Central memory CD8-positive, alpha-beta T cell (primary cell): ENCODE measurements around the gene FAHD1.
A peak's percentile ranks its signal among the peaks of the same experiment; 100 is the strongest.

Source experiments
- ATAC-seq: fragments of 150-1000 bp; cut with Tn5 transposase; replicated peaks from 2 replicates; pipeline ENCODE4 v1.10.0; 2022; ENCODE audit warnings: mild to moderate bottlenecking, moderate FRiP score, moderate number of reproducible peaks; ENCODE audit not compliant: poor library complexity, severe bottlenecking; ENCODE audit errors: extremely low read depth
- DNase-seq, 2 donors: peaks; one replicate each; pipeline ENCODE4 v3.0.0; 2021; ENCODE audit warnings: low spot score in 2 of 2
- H3K27ac Mint-ChIP-seq: one replicate; pipeline ENCODE4 v1.8.0; 2022; ENCODE audit warnings: low read depth, mild to moderate bottlenecking, moderate library complexity, mixed read lengths
- H3K27me3 Mint-ChIP-seq: one replicate; pipeline ENCODE4 v1.8.0; 2022; ENCODE audit warnings: mixed read lengths
- H3K36me3 Mint-ChIP-seq: one replicate; pipeline ENCODE4 v1.8.0; 2022; ENCODE audit warnings: mild to moderate bottlenecking, moderate library complexity, mixed read lengths; ENCODE audit not compliant: insufficient read depth
- H3K4me1 Mint-ChIP-seq: one replicate; pipeline ENCODE4 v1.8.0; 2022; ENCODE audit warnings: mixed read lengths
- H3K4me3 Mint-ChIP-seq: one replicate; pipeline ENCODE4 v1.8.0; 2022; ENCODE audit warnings: mild to moderate bottlenecking, moderate library complexity, mixed read lengths
- H3K9me3 Mint-ChIP-seq: one replicate; pipeline ENCODE4 v1.8.0; 2022; ENCODE audit warnings: mixed read lengths

The FAHD1 gene

DNA sequence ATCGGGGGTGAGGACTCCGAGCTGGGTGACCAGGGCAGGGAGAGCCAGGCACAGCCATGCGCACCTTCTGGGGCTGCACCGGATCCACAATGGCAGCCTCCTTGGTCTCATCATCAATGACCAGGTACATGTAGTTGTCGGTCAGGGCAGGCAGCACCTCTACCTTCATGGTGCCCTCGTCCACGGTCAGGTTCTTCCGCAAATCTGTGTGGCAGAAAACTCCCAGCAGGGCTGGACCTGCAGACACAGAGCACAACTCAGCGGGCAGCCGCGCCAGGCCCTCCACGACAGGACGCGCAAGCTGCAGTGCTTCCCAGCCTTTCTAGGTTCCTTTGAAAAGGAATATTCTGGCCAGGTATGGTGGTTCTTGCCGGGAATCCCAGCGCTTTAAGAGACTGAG lies 4.2 kb upstream of the FAHD1 start:
- Mint-ChIP-seq H3K27ac (no peak overlapping the region), H3K4me1 (peaks cover 13% of the 10 kb centered on the region), H3K4me3 (no peak overlapping the region), H3K36me3 (peaks cover 24% of the 10 kb centered on the region), H3K27me3 (no peaks in the 10 kb centered on the region), H3K9me3 (no peaks in the 10 kb centered on the region)
- DNase-seq (no peak), ATAC-seq (no peak)

DNA sequence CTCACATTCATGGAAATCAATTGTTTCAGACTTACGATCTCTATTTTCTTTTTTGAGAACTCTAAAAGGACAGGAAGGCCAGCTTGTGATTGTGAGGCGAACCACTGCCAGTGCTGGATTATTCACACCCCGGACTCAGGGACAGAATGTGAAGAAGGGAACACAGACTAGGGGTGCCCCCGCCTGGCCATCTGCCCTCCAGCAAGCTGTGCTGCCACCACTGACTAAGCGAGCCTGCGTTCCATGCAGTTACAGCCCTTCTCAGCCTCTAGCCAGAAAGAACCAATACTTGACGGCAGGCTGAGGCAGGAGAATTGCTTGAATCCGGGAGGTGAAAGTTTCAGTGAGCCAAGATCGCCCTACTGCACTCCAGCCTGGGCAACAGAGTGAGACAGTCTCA lies 3.2 kb upstream of the FAHD1 start:
- Mint-ChIP-seq H3K4me3 (peak overlapping the region; percentile 71), H3K27ac (no peak overlapping the region), H3K4me1 (peaks cover 14% of the 10 kb centered on the region), H3K9me3 (no peaks in the 10 kb centered on the region), H3K36me3 (peaks cover 22% of the 10 kb centered on the region), H3K27me3 (no peaks in the 10 kb centered on the region)
- DNase-seq (no peak), ATAC-seq (no peak)

DNA sequence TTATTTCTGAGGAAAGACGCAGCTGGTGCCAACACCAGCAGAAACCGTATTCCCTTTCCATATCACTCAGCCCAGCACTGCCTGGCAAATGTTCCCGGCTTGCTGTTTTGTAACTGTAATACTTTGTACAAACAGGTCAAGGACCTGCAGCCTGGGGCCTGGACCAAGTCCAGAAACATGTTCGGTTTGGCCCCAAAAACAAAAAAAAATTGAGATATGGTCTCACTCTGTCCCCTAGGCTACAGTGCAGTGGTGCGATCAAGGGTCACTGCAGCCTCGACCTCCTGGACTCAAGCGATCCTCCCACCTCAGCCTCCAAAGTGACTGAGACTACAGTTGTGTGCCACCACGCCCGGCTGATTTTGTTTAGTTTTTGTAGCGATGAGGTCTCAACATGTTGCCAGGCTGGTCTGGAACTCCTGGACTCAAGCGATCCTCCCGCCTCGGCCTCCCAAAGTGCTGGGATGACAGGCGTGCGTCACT lies 1.6 kb upstream of the FAHD1 start:
- H3K4me1 Mint-ChIP-seq, result peaks cover 27% of the 10 kb centered on the region
- DNase-seq (no peak), ATAC-seq (no peak)
- no peaks in the 10 kb centered on the region for H3K27me3 Mint-ChIP-seq
- peak overlapping the region; percentile 71 for H3K4me3 Mint-ChIP-seq
- peak overlapping the region; percentile 35 for H3K27ac Mint-ChIP-seq
- no peaks in the 10 kb centered on the region for H3K9me3 Mint-ChIP-seq
- peaks cover 16% of the 10 kb centered on the region for H3K36me3 Mint-ChIP-seq

DNA sequence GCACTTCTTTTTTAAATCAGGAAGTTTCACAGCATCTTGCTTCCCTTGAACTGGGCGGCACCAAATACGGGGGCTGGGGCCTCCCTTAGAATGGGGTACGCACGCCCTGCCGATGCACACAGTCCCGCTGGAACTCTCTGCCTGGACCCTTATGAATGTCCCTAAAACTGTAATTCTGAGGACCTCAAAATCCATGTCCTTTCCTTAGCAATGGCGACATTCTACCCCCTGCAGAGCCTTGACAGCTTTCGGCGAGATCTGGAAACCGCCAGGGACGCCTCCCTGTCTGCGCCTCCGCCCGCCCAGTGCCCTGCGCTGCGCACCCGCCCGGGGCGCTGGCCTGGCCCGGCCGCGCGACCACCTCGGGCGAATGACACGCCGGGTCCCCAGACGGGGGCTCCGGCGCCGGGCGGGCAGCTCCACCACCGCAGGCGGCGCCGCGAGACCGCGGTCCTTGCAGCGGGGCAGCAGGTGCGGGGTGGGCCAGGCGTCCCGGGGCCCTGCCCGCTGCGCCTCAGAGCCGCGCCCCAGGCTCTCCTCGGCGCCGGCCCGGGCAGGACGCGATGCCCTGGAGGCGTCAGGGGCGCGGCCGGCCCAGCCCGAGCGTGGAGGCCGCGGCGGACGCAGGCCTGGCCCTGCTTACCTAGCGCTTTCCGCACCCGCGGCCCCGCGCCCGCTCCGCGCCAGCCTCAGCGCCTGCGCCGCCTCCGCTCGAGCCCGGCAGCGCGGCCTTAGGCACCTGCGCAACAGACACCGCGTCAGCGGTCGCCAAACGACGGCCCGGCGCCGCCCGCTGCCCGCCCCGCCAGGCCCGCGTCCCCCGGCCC lies 929 bp upstream of the FAHD1 start:
- peak in 1 of 2 donors; percentile 23 for DNase-seq
- Mint-ChIP-seq H3K27me3 (no peaks in the 10 kb centered on the region), H3K9me3 (no peaks in the 10 kb centered on the region), H3K27ac (peak overlapping the region; percentile 95), H3K36me3 (peaks cover 15% of the 10 kb centered on the region), H3K4me3 (peak overlapping the region; percentile 87), H3K4me1 (peaks cover 27% of the 10 kb centered on the region)
- ATAC-seq, result peak; percentile 77

DNA sequence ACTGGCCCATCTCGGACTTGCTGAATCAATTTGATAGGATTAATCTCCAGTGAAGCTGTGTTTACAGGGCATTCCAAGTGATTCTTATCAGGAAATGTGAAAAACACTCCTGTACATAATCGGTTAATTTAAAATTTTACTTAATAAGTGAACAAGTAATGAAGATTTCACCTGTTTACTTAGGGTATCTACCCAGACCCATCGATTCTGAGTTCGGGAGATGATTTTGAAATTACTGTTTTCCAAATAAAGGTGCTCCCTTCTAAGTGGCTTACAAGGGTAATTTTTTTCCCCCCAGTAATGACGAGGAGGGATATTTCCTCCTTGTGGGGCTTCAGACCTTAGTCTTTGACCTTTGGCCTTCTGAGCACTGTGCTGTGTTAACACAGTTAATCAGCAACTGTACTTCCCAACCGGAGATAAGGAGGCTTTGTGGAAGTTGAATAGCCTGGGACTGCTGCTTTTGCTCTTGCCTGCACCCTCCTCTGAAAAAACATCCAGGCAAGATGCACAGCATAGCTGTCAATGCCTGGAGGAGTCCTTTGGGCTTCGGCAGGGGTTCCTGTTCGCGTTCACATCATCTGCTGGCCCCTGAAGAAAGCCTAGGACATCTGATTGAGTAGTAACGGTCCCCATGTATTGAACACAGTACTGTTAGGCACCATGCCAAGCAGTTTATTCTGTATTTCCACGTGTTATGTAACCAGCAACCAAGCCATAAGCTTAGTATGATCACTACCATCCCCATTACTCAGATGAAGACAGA lies 1.8 kb downstream of the FAHD1 start:
- no peak overlapping the region for H3K27ac Mint-ChIP-seq
- no peaks in the 10 kb centered on the region for H3K9me3 Mint-ChIP-seq
- no peaks in the 10 kb centered on the region for H3K27me3 Mint-ChIP-seq
- H3K4me3 Mint-ChIP-seq, result no peak overlapping the region
- peaks cover 13% of the 10 kb centered on the region for H3K36me3 Mint-ChIP-seq
- DNase-seq (no peak), ATAC-seq (no peak)
- peaks cover 27% of the 10 kb centered on the region for H3K4me1 Mint-ChIP-seq

DNA sequence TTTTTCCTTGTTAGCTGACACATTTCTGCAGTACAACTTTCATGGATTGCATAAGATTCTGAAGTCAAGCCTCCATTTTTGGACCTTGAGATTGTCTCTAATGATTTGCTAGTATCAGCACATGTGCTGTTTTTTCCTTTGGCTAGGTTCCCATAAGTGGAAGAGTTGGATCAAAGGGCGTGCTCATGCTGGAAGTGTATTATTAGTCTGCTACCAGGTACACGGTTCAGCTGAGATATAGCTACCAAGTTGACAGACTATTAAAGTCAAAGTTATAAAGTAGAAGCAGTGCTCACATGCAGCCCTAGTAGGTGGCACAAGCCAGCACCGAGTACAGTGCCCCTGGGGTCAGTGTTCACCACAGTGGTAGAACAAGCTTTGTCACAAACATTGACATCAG lies 3.2 kb downstream of the FAHD1 start:
- Mint-ChIP-seq H3K4me3 (no peak overlapping the region), H3K27ac (no peak overlapping the region), H3K36me3 (peaks cover 11% of the 10 kb centered on the region), H3K4me1 (peaks cover 21% of the 10 kb centered on the region), H3K9me3 (no peaks in the 10 kb centered on the region), H3K27me3 (no peaks in the 10 kb centered on the region)
- DNase-seq (no peak), ATAC-seq (no peak)

DNA sequence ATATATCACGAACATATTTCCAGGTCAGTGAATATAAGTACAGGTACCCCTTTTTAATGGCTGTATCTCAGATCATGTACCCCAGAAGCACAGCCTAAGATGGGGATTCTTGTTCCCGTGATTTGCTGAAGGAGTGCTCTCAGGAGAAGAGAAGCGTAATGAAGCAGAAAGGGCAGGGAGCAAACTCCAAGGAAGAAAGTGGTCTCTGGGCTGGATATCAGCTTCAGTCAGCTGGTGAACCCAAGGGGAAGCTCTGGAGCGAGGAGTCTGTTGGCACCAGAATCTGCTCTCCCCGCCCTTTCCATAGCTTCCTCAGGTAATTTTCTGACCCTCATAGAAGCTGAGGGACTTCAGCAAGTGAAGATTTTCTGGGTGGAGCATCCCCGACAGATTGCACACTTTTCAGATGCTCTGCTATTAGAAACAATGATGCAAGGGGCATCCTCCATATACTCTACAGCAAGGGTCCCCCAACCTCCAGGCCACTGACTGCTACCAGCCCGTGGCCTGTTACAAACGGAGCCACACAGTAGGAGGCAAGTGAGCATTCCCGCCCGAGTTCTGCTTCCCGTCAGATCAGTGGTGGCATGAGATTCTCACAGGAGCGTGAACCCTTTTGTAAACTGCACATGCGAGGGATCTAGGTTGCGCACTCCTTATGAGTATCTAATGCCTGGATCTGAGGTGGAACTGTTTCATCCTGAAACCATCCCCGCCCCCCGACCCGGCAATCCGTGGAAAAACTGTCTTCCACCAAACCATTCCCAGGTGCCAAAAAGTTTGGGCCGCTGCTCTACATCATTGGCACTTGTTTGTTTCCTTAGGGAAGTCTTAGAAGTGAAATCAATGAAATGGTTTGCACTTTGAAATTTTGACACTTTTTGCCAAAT lies 4.4 kb downstream of the FAHD1 start:
- Mint-ChIP-seq H3K4me1 (peaks cover 21% of the 10 kb centered on the region), H3K36me3 (peaks cover 9% of the 10 kb centered on the region), H3K9me3 (no peaks in the 10 kb centered on the region), H3K27ac (no peak overlapping the region), H3K4me3 (no peak overlapping the region), H3K27me3 (no peaks in the 10 kb centered on the region)
- DNase-seq (no peak), ATAC-seq (no peak)

DNA sequence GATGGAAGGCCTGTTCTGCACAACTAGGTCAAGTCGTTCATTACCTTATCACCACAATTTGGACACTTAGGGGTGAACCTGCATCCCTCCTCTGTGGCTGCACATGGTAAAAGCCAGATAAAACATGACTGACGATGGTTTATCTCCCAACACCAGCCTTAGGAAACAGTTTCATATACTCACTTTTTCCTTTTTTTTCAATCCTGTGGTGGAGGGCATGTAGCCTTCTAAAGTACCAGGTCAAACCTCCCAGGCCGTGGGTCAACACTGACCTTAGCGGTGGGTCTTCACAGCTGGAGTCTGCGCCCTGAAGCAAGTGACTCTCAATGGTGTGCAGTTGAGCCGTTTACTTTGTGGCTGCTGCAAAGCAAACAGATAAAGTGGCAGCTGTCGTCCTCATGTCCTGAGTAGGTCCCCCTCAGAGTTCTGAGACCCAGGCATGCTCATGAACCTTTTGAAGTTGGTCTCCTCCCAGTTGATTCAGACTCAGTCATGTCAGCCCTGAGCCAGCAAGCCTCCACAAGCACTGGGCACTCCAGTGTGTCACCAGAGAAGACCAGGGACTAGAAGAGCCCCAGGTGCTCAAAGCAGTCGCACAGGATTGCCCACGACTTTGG lies 5.9 kb downstream of the FAHD1 start:
- H3K4me3 Mint-ChIP-seq, result no peak overlapping the region
- H3K27me3 Mint-ChIP-seq, result no peaks in the 10 kb centered on the region
- ATAC-seq (no peak), DNase-seq (no peak)
- peaks cover 1% of the 10 kb centered on the region for H3K36me3 Mint-ChIP-seq
- H3K4me1 Mint-ChIP-seq, result peaks cover 13% of the 10 kb centered on the region
- H3K9me3 Mint-ChIP-seq, result no peaks in the 10 kb centered on the region
- no peak overlapping the region for H3K27ac Mint-ChIP-seq

DNA sequence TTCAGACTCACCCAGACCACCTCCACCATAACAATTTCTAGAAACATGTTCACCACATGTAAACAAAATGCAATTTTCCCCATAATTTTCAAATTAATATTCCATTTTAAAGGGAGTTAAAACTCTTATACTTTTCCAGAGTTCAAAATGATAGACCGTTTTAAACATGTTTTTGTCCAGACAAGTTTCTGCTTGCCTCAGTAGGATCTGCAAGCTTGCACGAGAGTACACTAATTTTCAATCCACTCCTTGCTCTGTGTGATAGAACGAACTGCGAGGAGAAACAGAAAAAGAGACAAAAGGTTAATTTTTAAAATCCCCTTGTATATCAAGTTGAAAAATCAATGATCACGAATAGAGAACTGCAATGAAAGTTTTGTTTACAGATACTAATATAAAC lies 7.1 kb downstream of the FAHD1 start:
- ATAC-seq (no peak), DNase-seq (no peak)
- Mint-ChIP-seq H3K27ac (no peak overlapping the region), H3K27me3 (no peaks in the 10 kb centered on the region), H3K4me1 (peaks cover 10% of the 10 kb centered on the region), H3K36me3 (peaks cover 1% of the 10 kb centered on the region), H3K4me3 (no peak overlapping the region), H3K9me3 (no peaks in the 10 kb centered on the region)

DNA sequence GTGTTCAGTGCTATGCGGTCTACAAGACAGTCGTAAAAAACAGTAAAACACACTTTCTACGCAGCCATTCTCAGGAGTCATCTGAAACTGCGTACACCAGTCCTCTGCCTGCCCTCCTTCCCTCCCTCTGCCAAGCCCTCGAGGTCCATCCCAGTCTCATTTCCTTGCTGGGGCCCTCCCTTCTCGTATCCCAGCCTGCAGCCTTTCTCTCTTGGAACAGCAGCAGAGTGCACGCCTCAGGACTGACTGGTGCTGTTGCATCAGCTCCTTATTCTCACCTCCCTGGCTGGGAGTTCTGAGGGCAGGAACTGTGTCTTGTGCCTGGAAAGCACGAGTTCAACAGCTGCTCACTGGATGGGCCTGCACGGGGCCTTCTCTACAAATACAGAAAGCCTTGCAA lies 12.5 kb downstream of the FAHD1 start:
- Mint-ChIP-seq H3K4me3 (no peak overlapping the region), H3K9me3 (no peaks in the 10 kb centered on the region), H3K27me3 (no peaks in the 10 kb centered on the region), H3K4me1 (no peaks in the 10 kb centered on the region), H3K27ac (no peak overlapping the region), H3K36me3 (no peaks in the 10 kb centered on the region)
- no peak for DNase-seq
- ATAC-seq, result no peak

DNA sequence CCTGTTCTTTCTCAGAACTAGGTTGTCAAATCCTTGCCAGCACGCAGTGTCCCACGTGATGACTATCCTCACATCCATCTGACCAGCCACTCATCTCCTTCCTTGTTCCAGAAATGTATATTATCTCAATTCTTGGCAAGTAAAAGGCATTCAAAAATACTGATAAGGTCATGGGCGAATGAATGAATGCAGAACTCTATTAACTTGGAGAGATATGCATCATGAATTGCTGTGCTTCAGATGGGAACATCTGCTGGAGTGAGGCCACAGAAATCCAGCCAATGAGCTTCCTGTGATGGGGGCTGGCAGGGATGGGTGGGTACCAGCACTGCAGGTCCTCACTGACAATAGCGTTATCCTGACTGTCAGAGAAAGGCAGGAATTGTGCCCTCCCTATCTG lies 19.0 kb downstream of the FAHD1 start:
- Mint-ChIP-seq H3K27ac (no peak overlapping the region), H3K36me3 (no peaks in the 10 kb centered on the region), H3K4me1 (no peaks in the 10 kb centered on the region), H3K27me3 (peaks cover 23% of the 10 kb centered on the region), H3K9me3 (no peaks in the 10 kb centered on the region), H3K4me3 (no peak overlapping the region)
- DNase-seq, result no peak
- ATAC-seq, result no peak

DNA sequence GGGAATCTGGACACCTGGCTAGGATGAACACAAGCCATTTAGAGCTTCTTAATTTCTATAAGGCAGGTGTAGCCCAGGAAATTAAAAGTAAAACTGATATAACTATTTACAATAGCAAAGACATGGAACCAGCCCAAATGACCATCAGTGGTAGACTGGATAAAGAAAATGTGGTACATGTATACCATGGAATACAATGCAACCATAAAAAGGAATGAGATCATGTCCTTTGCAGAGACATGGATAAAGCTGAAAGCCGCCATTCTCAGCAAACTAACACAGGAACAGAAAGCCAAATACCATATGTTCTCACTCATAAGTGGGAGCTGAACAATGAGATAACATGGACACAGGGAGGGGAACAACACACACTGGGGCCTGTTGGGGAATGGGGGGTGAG lies 19.4 kb downstream of the FAHD1 start:
- no peaks in the 10 kb centered on the region for H3K36me3 Mint-ChIP-seq
- ATAC-seq (no peak), DNase-seq (no peak)
- H3K9me3 Mint-ChIP-seq, result no peaks in the 10 kb centered on the region
- H3K27me3 Mint-ChIP-seq, result peaks cover 27% of the 10 kb centered on the region
- H3K4me1 Mint-ChIP-seq, result no peaks in the 10 kb centered on the region
- H3K4me3 Mint-ChIP-seq, result no peak overlapping the region
- H3K27ac Mint-ChIP-seq, result no peak overlapping the region
